HG03432 (cell line): ENCODE data around the gene MIER2.
"Not testable (repeated sequence)": the region's sequence is repeated elsewhere in the genome, so short reads cannot be mapped to it uniquely, and the experiment has no call there.

Experiments
- ATAC-seq: cut with Tn5 transposase; IDR thresholded peaks from one replicate; pipeline ENCODE4 v1.9.1; 2021; ENCODE audit warnings: mild to moderate bottlenecking, moderate library complexity; ENCODE audit not compliant: unreplicated experiment

Gene MIER2

DNA sequence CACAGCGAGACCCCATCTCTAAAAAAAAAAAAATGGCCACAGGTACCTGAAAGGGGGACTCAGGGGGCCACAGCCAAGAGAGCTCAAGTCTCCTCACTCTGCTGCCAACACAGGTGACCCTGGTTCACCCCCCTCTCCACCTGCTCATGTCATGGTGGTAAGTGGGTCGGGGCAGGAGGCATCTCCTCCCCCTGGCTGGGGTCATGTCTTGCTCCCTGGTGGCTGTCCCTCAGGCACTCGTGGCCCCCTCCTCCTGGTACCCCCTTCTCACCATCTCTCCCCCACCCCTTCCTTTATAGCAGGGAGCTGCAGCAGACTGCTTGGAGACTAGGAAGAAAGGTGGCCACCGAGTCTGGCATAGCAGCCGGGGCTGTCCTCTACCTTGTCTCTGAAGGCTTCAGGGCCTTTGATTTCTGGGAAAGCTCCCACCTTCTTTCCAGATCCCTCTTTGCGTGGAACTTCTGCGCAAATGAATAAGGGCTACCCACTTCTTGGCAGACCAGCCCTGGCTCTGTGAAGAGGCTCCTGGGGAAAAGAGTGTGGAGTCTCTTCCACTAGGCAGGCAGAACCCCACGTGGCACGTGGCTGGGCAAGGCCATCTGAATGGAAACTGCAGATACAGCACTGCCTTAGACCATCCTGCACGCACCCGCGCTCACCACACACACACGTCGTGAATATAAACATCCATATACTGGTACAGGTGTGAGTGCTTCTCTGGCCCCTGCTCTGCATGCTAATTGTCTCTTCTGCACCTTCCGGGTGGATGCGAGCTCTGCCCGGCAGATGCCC lies 20.1 kb upstream of the MIER2 start:
- ATAC-seq: no peak

- ATAC-seq: no peak
These were observed 18.1 kb upstream of the MIER2 start for GRCh38 chr19:362683-363082.

DNA sequence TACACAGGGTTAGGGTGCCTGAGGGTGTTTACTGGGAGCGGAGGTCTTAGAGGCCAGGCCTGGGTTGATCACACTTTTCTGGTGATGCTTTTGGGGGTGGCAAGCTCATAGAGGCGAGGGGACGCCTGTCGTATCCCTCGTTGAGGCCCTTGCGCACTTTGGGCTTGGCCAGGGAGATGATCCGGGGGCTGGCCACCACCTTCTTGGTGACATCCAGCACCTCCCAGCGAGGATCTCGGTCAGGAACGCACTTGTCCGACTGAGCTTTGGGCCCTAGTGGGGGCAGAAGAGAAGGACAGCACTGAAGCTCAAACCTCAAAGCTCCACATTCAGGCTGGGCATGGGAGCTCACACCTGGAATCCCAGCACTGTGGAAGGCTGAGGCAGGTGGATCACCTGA lies 17.6 kb upstream of the MIER2 start:
- no peak for ATAC-seq

DNA sequence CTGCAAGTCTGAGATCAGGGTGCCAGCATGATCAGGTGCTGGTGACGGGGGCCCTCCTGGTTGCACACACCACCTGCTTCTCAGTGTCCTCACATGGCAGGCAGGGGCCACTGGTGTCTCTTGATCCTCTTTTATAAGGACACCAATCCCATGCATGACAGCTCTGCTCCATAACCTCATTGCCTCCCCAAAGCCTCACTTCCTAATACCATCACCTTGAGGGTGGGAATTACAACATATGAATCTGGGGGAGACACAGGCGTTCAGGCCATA lies 15.0 kb upstream of the MIER2 start:
- no peak for ATAC-seq

GRCh38 chr19:355536-355935 lies 10.9 kb upstream of the MIER2 start:
- ATAC-seq: not testable (repeated sequence)

- no peak for ATAC-seq
These were observed 10.5 kb upstream of the MIER2 start for GRCh38 chr19:355134-355533.

DNA sequence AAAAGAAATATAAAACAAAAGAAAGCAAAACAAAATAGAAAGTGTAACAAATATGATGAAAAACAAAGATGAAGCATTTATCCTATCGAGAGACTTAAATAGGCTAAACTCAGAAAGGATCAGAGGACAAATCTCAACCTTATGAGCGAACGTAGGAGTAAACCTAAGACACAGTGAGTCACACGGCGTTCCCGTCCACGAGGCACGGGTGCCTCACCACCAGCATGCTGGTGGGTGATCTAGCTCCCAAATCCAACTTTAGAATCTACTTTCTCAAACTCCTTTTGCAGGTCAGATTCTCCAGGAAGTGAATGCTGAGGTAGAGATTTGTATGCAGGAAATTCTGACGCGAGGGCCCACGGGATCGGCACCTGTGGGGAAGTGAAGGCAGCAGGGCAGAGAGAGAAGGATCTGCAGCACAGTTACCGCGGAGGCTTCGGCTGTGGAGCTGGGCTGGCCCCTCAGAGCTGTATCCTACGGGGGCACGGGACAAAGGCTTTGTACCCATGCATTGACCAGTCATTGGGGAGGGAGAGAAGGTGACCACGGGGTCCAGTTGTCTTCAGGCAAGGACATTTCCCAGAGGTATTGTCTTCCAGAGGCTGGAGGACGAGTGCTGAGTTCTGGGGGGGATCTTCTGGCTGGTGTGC lies 7.5 kb upstream of the MIER2 start:
- ATAC-seq: no peak

DNA sequence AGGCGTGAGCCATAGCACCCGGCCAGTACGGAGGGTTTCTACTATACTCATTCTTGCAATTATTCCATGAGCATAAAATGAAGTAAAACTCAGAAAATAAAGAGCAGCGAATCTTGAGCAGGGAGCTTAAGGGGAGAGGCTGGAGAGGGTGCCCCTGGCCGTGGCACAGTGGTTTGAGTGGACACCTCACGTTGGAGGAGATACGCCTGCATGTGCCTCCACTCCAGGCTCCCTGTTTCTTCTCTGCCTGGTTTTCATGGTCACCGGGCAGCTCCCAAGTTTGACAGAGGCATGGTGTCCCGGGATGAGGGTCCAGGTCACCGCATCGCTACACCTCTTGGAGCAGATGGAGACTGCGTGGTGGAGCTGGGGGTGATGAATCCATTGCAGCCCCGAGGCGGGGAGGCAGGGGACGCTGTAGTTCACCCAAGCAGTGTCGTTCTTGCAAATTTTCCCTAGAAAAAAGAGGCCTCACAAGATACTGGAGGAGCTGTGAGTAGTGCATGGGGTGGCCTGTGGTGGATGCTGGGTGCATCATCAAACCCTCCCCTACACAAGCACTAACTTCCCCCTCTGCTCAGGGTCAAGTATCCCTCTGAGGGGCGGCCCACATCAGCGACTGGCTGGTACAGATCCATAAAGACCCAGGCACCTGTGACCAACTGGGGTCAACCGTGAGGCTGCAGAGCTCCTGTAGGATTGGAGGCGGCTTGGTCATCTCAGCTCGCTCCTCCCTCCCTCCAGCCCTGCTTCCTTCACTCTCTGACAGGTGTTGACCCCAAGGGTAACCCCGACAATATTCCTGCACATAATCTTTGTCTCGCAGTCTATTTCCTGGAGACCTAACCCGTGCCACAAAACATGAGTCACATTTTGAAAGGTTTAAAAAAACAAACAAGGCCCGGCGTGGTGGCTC lies 3.6 kb upstream of the MIER2 start:
- ATAC-seq: no peak

DNA sequence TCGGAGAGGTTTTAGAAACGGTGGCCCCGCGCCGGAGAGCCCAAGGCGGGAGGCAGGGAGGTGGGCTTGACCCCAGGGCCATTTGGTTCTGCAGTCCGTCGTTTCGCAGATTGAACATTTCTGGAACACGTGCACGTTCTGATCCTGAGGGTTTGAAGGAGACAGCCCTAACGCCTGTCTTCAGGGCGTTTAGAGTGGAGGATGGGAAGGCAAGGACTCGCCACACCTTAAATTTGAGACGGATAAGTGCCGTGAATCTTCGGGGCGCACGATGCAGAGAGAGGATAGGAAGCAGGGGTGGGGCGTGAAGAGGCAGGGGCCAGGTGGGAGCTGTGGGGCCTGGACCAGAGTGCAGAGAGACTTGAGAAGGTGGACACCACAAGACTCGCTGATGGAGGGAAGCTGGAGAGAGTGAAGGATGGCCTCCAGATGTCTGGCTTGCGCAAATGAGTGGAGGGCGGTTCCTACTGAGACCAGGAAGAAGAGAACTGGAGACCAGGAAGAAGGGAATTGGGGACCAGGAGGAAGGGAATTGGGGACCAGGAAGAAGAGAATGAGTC lies 804 bp upstream of the MIER2 start:
- ATAC-seq: no peak

DNA sequence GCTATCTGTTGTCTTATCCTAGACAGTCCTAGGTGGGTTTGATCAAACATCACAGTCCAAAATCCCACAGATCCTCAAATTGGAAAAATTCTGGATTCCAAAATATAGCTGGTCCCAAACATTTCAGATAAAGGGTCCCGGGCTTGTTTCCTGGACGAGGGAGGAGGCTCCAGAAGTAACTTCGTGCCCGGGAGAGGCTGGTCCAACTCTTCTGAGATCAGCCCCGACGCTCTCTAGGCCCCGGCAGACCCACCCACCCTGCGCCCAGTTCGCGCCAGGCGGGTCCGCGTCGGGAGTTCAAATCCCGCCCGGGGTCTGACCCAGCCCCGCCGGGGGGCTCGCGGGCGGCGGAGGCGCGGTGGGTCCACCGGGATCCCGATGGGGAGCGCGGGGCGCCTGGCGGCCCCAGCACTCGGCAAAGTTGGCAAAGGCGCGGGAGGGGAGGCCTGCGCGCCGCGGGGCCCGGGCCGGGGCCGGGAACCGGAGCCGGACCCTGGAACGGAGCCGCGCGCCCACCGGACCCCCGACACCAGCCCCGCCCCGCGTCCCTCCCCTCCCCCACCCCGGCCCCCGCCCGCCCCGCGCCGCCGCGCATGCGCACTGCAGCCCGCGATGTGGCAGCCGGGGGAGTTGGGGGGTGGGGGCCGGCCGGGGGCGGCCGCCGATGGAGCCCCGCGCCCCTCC lies 513 bp downstream of the MIER2 start:
- ATAC-seq: peak; percentile 37

DNA sequence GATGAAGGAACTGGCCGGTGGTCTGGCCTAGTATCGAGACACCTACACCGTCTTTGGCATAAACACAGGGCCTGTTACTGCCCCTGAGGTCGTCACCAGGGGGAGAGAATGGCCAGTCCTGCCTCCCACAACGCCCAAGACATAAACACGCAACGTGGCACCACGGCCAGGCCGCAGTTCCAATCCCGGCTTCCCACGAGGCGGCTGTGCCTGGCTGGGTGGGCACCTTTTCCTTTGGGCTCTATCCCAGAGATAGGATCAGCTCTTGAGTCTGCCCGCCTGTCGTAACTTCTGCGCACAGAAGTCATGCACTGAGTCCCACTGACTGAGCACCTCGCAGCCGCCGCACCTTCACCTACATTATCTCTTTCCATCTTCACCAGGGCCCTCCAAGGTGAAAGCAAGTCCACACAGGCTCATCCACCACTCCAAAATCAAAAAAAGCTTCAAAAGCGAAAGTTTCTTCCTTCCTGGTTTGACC lies 1.1 kb downstream of the MIER2 start:
- ATAC-seq: no peak

- ATAC-seq: no peak
These were observed 1.7 kb downstream of the MIER2 start for GRCh38 chr19:342801-343421.

DNA sequence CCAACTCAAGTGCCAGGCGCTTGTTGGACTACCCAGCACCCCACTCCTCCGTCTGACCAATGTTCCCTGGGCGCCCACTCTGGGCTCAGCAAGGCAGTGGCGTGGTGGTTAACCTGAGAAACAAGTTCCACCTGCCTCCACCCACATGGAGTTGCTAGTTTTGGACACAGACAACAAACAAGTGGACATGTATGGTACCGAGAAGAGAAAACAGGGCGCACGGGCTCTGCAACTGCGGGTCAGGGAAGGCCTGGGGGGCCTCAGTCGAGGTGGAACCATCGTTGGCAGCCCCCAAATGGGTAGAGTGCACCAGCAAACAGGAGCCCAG lies 2.5 kb downstream of the MIER2 start:
- no peak for ATAC-seq

- ATAC-seq: no peak
These were observed 3.0 kb downstream of the MIER2 start for GRCh38 chr19:341386-342127.

- ATAC-seq: no peak
These were observed 3.8 kb downstream of the MIER2 start for GRCh38 chr19:340620-341385.

- ATAC-seq: no peak
These were observed 5.2 kb downstream of the MIER2 start for GRCh38 chr19:339262-339887.

DNA sequence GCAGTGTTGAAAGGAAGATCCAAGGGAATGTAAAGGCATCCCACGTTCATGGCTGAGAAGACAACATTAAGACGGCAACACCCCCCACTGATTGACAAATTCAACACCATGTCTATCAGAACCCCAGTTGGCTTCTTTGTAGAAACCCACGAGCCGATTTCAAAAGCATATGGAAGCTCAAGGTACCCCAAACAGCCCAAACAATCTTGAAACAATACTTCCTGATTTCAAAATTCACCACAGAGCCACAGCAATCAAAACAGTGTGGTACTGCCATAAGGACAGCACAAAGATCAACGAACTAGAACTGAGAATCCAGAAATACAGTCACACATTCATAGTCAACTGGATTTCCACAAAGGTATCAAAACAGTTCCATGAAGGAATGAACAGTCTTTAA lies 6.2 kb downstream of the MIER2 start:
- no peak for ATAC-seq

GRCh38 chr19:336067-336614 lies 8.5 kb downstream of the MIER2 start:
- ATAC-seq: no peak
